NB4 (cell line): ENCODE measurements around the gene GHITM.

Source experiments
- DNase-seq: peaks from one replicate; pipeline ENCODE4 v3.0.0; 2010; ENCODE audit warnings: low read depth
- H3K4me3 ChIP-seq: one replicate; pipeline ENCODE4 v1.5.1; 2011; ENCODE audit warnings: mild to moderate bottlenecking, low read depth, low read length, moderate library complexity
- MYC ChIP-seq: IDR thresholded peaks from 2 replicates; pipeline ENCODE4 v1.6.1; 2011; ENCODE audit warnings: low read depth, low read length
- POLR2A ChIP-seq: IDR thresholded peaks from 2 replicates; pipeline ENCODE4 v1.6.1; 2011; ENCODE audit warnings: mild to moderate bottlenecking; ENCODE audit not compliant: insufficient read length; ENCODE audit errors: extremely low read depth
- TF ChIP-seq, protein P1 (sequence below): IDR thresholded peaks from one replicate; pipeline ENCODE4 v1.5.1; 2012; ENCODE audit warnings: low read depth, low read length
- TF ChIP-seq, protein P2 (sequence below): IDR thresholded peaks from 2 replicates; pipeline ENCODE4 v1.6.1; 2011; ENCODE audit warnings: low read depth, low read length

GHITM gene

DNA sequence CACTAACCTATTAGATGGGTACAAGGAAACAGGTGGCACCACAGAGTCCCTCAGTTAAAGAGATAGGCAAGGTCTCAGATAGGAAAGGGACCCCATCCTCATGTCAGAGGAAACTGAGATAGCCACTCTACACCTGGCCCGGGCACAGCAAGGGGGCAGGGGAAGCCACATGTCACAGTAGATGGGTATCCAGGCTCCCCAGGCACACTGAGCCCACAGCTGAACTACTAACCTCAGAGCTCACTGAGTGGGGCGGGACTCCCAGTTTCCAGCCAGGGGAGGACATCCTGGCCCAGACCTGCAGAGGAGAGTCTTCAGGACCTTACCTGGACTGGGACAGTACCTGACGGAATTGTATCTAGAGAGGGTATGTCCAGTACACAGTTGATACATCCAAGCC lies 51.3 kb downstream of the GHITM start:
- no peak for DNase-seq
- no peak overlapping the region for H3K4me3 ChIP-seq
- no peak for TF ChIP-seq POLR2A

DNA sequence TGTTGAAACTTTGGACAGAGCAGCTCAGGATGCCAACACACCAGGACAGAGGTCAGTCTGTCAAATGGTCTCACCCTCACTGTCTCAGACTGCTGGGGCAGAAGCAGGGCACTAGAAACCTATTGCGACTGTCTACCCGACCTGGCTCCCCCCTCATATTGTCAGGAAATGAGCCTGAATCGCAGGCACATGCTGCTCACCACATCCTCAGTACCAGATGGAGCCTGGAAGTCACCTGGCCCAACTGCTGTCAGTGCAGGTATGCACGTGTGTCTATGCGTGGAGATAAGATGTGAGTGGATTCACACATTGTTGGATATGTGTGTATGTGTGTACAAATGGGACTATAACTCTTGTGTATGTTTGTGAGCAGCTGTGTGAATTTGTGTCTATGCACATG lies 51.8 kb downstream of the GHITM start:
- no peak for DNase-seq
- TF ChIP-seq MYC (no peak), POLR2A (no peak)
- TF ChIP-seq, protein P1, sequence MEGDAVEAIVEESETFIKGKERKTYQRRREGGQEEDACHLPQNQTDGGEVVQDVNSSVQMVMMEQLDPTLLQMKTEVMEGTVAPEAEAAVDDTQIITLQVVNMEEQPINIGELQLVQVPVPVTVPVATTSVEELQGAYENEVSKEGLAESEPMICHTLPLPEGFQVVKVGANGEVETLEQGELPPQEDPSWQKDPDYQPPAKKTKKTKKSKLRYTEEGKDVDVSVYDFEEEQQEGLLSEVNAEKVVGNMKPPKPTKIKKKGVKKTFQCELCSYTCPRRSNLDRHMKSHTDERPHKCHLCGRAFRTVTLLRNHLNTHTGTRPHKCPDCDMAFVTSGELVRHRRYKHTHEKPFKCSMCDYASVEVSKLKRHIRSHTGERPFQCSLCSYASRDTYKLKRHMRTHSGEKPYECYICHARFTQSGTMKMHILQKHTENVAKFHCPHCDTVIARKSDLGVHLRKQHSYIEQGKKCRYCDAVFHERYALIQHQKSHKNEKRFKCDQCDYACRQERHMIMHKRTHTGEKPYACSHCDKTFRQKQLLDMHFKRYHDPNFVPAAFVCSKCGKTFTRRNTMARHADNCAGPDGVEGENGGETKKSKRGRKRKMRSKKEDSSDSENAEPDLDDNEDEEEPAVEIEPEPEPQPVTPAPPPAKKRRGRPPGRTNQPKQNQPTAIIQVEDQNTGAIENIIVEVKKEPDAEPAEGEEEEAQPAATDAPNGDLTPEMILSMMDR = no peak
- TF ChIP-seq, protein P2, sequence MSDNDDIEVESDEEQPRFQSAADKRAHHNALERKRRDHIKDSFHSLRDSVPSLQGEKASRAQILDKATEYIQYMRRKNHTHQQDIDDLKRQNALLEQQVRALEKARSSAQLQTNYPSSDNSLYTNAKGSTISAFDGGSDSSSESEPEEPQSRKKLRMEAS = no peak
- no peak overlapping the region for H3K4me3 ChIP-seq

DNA sequence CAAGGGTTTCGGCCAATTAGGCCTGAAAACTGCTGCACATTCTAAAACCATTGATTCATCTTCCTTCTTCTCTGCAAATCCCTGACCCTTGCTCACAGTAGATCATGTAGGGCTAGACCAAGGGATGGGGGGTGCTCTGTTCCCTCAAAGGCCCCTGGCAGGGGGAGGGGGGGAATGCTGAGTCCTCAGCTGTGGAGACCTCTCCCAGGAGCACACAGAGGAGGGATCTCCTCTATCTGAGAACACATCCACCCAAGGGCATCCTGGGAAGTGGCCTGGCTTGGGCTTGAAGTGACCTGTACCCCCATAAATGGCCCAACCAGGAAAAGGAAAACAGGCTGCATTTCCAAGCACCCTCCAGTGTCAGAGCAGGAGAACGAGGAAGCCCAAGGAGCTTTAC lies 54.0 kb downstream of the GHITM start:
- H3K4me3 ChIP-seq = no peak overlapping the region
- TF ChIP-seq POLR2A = no peak
- TF ChIP-seq, protein P2 = no peak
- TF ChIP-seq, protein P1 = no peak
- no peak for DNase-seq

DNA sequence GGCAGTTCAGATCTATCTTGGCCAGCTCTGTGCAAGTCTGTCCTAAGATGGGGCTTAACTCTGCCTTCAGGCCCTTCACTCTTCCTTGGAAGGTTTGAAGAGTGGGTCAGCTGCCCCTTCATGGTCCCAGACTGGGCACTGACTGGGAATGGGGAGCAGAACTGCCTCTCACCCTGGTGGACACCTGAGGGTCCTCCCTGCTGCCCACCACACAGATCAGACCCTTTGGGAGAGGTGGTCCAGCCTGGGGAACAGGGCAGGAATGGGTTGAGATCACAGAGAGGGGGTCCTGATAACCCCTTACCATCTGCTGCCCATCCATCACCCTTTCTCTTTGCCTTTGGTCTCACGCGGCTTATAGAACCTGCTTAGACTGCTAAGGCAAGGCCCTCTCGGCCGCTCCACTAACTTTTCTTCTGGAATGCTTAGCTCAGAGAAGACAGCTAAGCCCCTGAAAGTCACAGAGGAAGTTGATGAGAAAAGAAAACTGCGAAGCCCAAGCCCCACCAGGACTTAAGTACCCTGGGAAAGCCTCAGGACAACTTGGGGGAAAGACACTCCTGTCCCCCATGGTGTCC lies 54.6 kb downstream of the GHITM start:
- no peak for DNase-seq
- TF ChIP-seq MYC = no peak
- TF ChIP-seq, protein P2 = no peak
- TF ChIP-seq, protein P1 = no peak
- TF ChIP-seq POLR2A = no peak
- H3K4me3 ChIP-seq = peak overlapping the region; percentile 34

DNA sequence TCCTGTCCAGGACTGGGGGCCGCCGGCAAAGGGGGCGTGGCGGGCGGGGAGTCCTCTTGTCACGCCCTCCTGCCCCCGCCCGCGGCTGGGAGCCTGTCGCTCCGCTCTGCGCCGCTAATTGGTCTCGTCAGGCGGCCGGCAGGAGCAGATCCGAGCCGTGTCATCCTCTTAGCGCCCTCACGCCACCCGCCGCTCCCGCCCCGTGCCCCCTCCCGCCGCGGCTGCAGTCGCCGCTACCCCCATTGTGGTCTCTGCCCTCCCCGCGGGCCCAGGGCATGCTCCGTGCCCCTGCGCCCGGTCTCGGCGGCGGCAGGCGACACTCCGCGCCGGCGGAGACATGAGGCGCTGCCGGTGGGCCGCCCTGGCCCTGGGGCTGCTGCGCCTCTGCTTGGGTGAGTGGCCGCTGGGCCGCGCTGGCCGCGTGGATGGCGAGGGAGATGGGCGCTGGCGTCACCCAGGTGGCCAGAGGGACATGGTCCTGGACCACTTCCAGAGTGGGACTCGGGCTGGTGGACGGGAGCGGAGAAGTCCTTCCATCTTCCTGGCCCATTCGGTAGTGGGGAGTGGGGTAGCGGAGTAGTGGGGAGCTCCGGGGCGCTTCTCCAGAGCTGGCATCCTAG lies 55.2 kb downstream of the GHITM start, which contains the start of gene CDHR1:
CDHR1 (plus strand) TSS at position 114 of the 620 bp plus-strand sequence; CDS start at position 338, 224 bp downstream.
- H3K4me3 ChIP-seq = peak within 1 kb of the TSS; percentile 34
- peak; percentile 61 for DNase-seq
- TF ChIP-seq MYC (no peak), POLR2A (no peak)
- TF ChIP-seq, protein P1 = no peak
- TF ChIP-seq, protein P2 = no peak

DNA sequence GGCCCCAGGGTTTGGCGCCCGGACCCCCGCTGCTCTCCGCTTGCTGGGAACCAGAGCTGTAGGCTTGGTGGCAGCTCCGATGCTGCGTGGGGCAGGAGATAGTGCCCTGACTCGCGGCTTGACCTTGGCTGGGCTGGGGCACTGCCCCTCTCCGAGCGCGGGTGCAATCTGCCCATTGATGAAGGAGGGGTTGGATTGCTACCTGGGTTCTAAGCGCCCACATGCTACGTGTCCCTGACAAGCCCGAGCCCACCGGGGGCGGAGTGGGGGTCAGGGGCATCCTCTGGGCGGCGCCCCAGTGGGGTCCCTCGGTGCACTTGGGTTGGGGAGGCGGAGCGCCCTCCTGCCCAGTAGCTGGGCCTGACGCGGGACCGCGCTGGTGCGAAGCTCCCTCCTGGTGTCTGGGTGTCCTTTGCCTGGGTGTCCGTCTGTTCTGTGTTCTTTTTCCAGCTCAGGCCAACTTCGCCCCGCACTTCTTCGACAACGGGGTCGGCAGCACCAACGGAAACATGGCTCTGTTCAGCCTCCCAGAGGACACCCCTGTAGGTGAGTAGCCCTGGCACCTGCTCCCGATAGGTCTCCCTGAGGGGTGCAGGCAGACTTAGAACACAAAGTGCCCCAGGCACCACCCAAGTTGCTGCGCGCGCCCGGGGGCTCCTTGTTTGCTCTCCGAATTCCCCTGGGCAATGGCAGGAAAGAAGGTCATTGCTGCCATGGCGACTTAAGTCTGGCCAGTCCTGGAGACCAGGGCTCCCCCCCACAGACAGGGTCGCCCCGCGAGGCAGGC lies 55.9 kb downstream of the GHITM start:
- TF ChIP-seq, protein P2 = no peak
- no peak for TF ChIP-seq POLR2A
- TF ChIP-seq, protein P1 = no peak
- no peak for TF ChIP-seq MYC
- H3K4me3 ChIP-seq = no peak overlapping the region
- no peak for DNase-seq
